ENCODE results near the gene MRS2. TPM values are rescaled to one million over a fixed set of nuclear protein-coding genes. Genes with fewer than 3 reads are reported as not detected.

Gene MRS2
- total RNA-seq, 4 donors from 2014 or later = 24.5 to 30.7 (median 25.5) TPM

- no peaks in the 10 kb centered on the region for H3K9me3 ChIP-seq
- no peak overlapping the region for H3K4me3 ChIP-seq
- no peaks in the 10 kb centered on the region for H3K4me1 ChIP-seq
- intact Hi-C loops (cut with DNase I) = no loop called here
- TF ChIP-seq EP300 (IDR thresholded peaks at IDR 0.05) = no peak
- no peak for TF ChIP-seq POLR2AphosphoS5 (IDR thresholded peaks at IDR 0.05)
- TF ChIP-seq POLR2A (IDR thresholded peaks at IDR 0.05; ENCODE audit: low read depth) = no peak
- TF ChIP-seq CTCF (IDR thresholded peaks at IDR 0.05) = no peak
- H3K36me3 ChIP-seq = peaks cover 0 to 28% (median 0%) of the 10 kb centered on the region in 4 donors
- H3K27ac ChIP-seq (replicated peaks in 1 of 4) = no peak overlapping the region
- WGBS = 86% methylated on average over 3 of the region's 3 CpGs
- no peak for DNase-seq (ENCODE audit: extremely low spot score)
- H3K27me3 ChIP-seq = no peaks in the 10 kb centered on the region
These were observed 38.8 kb downstream of the MRS2 start for GRCh38 chr6:24441599-24441904.

- no peaks in the 10 kb centered on the region for H3K9me3 ChIP-seq
- H3K27ac ChIP-seq (replicated peaks in 1 of 4) = no peak overlapping the region
- WGBS = 99% methylated on average over 4 of the region's 4 CpGs
- no peak for DNase-seq (ENCODE audit: extremely low spot score)
- TF ChIP-seq POLR2A (IDR thresholded peaks at IDR 0.05; ENCODE audit: low read depth) (no peak), POLR2AphosphoS5 (IDR thresholded peaks at IDR 0.05) (no peak), EP300 (IDR thresholded peaks at IDR 0.05) (no peak), CTCF (IDR thresholded peaks at IDR 0.05) (no peak)
- H3K36me3 ChIP-seq = peaks cover 0 to 25% (median 0%) of the 10 kb centered on the region in 4 donors
- no peaks in the 10 kb centered on the region for H3K4me1 ChIP-seq
- H3K27me3 ChIP-seq = no peaks in the 10 kb centered on the region
- no peak overlapping the region for H3K4me3 ChIP-seq
- intact Hi-C loops (cut with DNase I) = no loop called here
These were observed 41.9 kb downstream of the MRS2 start for GRCh38 chr6:24444588-24444987.

GRCh38 chr6:24445704-24446103 lies 43.0 kb downstream of the MRS2 start:
- H3K4me1 ChIP-seq = no peaks in the 10 kb centered on the region
- no peak overlapping the region for H3K27ac ChIP-seq (replicated peaks in 1 of 4)
- no peaks in the 10 kb centered on the region for H3K27me3 ChIP-seq
- H3K36me3 ChIP-seq = peaks cover 0 to 21% (median 0%) of the 10 kb centered on the region in 4 donors
- DNase-seq (ENCODE audit: extremely low spot score) = no peak
- TF ChIP-seq POLR2AphosphoS5 (IDR thresholded peaks at IDR 0.05) = no peak
- no peak for TF ChIP-seq POLR2A (IDR thresholded peaks at IDR 0.05; ENCODE audit: low read depth)
- no peak for TF ChIP-seq CTCF (IDR thresholded peaks at IDR 0.05)
- TF ChIP-seq EP300 (IDR thresholded peaks at IDR 0.05) = no peak
- H3K9me3 ChIP-seq = no peaks in the 10 kb centered on the region
- H3K4me3 ChIP-seq = no peak overlapping the region
- 90% methylated on average over 2 of the region's 4 CpGs for WGBS
- intact Hi-C loops (cut with DNase I) = no loop called here

- Histone ChIP-seq H3K36me3 (peaks cover 0 to 21% (median 0%) of the 10 kb centered on the region in 4 donors), H3K27me3 (no peaks in the 10 kb centered on the region), H3K4me3 (no peak overlapping the region), H3K27ac (replicated peaks in 1 of 4) (no peak overlapping the region), H3K9me3 (no peaks in the 10 kb centered on the region), H3K4me1 (no peaks in the 10 kb centered on the region)
- intact Hi-C loops (cut with DNase I) = no loop called here
- WGBS = 95% methylated on average over 7 of the region's 7 CpGs
- no peak for DNase-seq (ENCODE audit: extremely low spot score)
- TF ChIP-seq EP300 (IDR thresholded peaks at IDR 0.05) = no peak
- TF ChIP-seq POLR2AphosphoS5 (IDR thresholded peaks at IDR 0.05) = no peak
- no peak for TF ChIP-seq CTCF (IDR thresholded peaks at IDR 0.05)
- TF ChIP-seq POLR2A (IDR thresholded peaks at IDR 0.05; ENCODE audit: low read depth) = no peak
These were observed 43.9 kb downstream of the MRS2 start for GRCh38 chr6:24446670-24447069.

GRCh38 chr6:24448396-24448795 lies 45.7 kb downstream of the MRS2 start:
- Histone ChIP-seq H3K9me3 (no peaks in the 10 kb centered on the region), H3K4me3 (no peak overlapping the region), H3K27ac (replicated peaks in 1 of 4) (no peak overlapping the region), H3K36me3 (peaks cover 0 to 21% (median 0%) of the 10 kb centered on the region in 4 donors), H3K27me3 (no peaks in the 10 kb centered on the region), H3K4me1 (no peaks in the 10 kb centered on the region)
- DNase-seq (ENCODE audit: extremely low spot score) = no peak
- 72% methylated on average over 4 of the region's 4 CpGs for WGBS
- intact Hi-C loops (cut with DNase I) = no loop called here
- TF ChIP-seq POLR2A (IDR thresholded peaks at IDR 0.05; ENCODE audit: low read depth) = no peak
- no peak for TF ChIP-seq CTCF (IDR thresholded peaks at IDR 0.05)
- TF ChIP-seq POLR2AphosphoS5 (IDR thresholded peaks at IDR 0.05) = no peak
- no peak for TF ChIP-seq EP300 (IDR thresholded peaks at IDR 0.05)
